Measurements from ENCODE around the gene PALD1.

The PALD1 gene

GRCh38 chr10:70542565-70542938, 64.0 kb downstream of the PALD1 start:
- Histone ChIP-seq H3K27me3 (replicated peaks) (no peaks in the 10 kb centered on the region), H3K4me3 (ENCODE audit: low read depth, low read length) (no peak overlapping the region), H3K27ac (no peak overlapping the region), H3K36me3 (replicated peaks) (no peaks in the 10 kb centered on the region)
- DNase-seq: no peak
- in situ Hi-C loops (cut with HindIII; ENCODE audit: low pct_ligation_motif_present, low sequenced_read_pairs): no loop called here
- TF ChIP-seq CTCF (IDR thresholded peaks at IDR 0.05; ENCODE audit: low read depth, low read length, missing control alignments): peak; percentile 37

- Histone ChIP-seq H3K27ac (no peak overlapping the region), H3K27me3 (replicated peaks) (no peaks in the 10 kb centered on the region), H3K4me3 (ENCODE audit: low read depth, low read length) (no peak overlapping the region), H3K36me3 (replicated peaks) (no peaks in the 10 kb centered on the region)
- in situ Hi-C loops (cut with HindIII; ENCODE audit: low pct_ligation_motif_present, low sequenced_read_pairs): no loop called here
- TF ChIP-seq CTCF (IDR thresholded peaks at IDR 0.05; ENCODE audit: low read depth, low read length, missing control alignments): no peak
- DNase-seq: no peak
These were observed 65.3 kb downstream of the PALD1 start for GRCh38 chr10:70543911-70544310.

- no peak for DNase-seq
- Histone ChIP-seq H3K36me3 (replicated peaks) (no peaks in the 10 kb centered on the region), H3K27ac (no peak overlapping the region), H3K27me3 (replicated peaks) (no peaks in the 10 kb centered on the region), H3K4me3 (ENCODE audit: low read depth, low read length) (no peak overlapping the region)
- TF ChIP-seq CTCF (IDR thresholded peaks at IDR 0.05; ENCODE audit: low read depth, low read length, missing control alignments): no peak
- in situ Hi-C loops (cut with HindIII; ENCODE audit: low pct_ligation_motif_present, low sequenced_read_pairs): no loop called here
These were observed 66.1 kb downstream of the PALD1 start for GRCh38 chr10:70544431-70545340.

GRCh38 chr10:70546584-70546983, 68.0 kb downstream of the PALD1 start:
- no peak for DNase-seq
- TF ChIP-seq CTCF (IDR thresholded peaks at IDR 0.05; ENCODE audit: low read depth, low read length, missing control alignments): no peak
- in situ Hi-C loops (cut with HindIII; ENCODE audit: low pct_ligation_motif_present, low sequenced_read_pairs): no loop called here
- Histone ChIP-seq H3K36me3 (replicated peaks) (no peaks in the 10 kb centered on the region), H3K4me3 (ENCODE audit: low read depth, low read length) (no peak overlapping the region), H3K27me3 (replicated peaks) (no peaks in the 10 kb centered on the region), H3K27ac (no peak overlapping the region)

- no peak for TF ChIP-seq CTCF (IDR thresholded peaks at IDR 0.05; ENCODE audit: low read depth, low read length, missing control alignments)
- in situ Hi-C loops (cut with HindIII; ENCODE audit: low pct_ligation_motif_present, low sequenced_read_pairs): no loop called here
- no peaks in the 10 kb centered on the region for H3K27me3 ChIP-seq (replicated peaks)
These were observed 70.9 kb downstream of the PALD1 start for GRCh38 chr10:70549351-70549961.

More at GRCh38 chr10:70549351-70549961, 70.9 kb downstream of the PALD1 start:
- Histone ChIP-seq H3K4me3 (ENCODE audit: low read depth, low read length) (no peak overlapping the region), H3K36me3 (replicated peaks) (no peaks in the 10 kb centered on the region), H3K27ac (no peak overlapping the region)
- no peak for DNase-seq

Data from brain microvascular endothelial cell (primary cell).